GM12873 (cell line): ENCODE data around the gene PRR15L.
A peak's percentile ranks its signal among the peaks of the same experiment; 100 is the strongest.

Experiments
- TF ChIP-seq, protein P1 (sequence below): IDR thresholded peaks from 2 replicates; pipeline ENCODE4 v1.5.1; 2012; ENCODE audit warnings: low read depth, mild to moderate bottlenecking, moderate library complexity, low read length, control low read depth; ENCODE audit not compliant: insufficient read depth; ENCODE audit errors: missing control alignments

The PRR15L gene

DNA sequence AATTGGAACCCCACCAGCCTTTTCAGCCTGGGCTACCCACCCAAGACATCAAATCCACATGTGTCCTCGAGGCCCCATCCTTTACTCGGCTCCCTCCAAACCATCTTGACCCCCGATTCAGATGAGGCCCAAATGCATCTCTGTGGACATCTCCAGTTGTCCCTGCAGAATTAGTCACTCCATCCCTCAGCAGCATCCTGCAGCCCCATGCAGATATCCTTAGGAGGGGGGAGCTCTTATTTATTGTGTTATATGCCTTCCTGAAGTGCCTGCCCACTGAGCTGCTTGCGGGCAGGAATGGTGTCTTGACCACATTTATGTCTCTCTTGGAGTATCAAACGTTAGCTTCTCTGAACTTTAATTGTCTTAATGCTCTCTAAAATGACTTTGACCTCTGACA lies 28.8 kb upstream of the PRR15L start:
- TF ChIP-seq, protein P1, sequence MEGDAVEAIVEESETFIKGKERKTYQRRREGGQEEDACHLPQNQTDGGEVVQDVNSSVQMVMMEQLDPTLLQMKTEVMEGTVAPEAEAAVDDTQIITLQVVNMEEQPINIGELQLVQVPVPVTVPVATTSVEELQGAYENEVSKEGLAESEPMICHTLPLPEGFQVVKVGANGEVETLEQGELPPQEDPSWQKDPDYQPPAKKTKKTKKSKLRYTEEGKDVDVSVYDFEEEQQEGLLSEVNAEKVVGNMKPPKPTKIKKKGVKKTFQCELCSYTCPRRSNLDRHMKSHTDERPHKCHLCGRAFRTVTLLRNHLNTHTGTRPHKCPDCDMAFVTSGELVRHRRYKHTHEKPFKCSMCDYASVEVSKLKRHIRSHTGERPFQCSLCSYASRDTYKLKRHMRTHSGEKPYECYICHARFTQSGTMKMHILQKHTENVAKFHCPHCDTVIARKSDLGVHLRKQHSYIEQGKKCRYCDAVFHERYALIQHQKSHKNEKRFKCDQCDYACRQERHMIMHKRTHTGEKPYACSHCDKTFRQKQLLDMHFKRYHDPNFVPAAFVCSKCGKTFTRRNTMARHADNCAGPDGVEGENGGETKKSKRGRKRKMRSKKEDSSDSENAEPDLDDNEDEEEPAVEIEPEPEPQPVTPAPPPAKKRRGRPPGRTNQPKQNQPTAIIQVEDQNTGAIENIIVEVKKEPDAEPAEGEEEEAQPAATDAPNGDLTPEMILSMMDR: no peak

DNA sequence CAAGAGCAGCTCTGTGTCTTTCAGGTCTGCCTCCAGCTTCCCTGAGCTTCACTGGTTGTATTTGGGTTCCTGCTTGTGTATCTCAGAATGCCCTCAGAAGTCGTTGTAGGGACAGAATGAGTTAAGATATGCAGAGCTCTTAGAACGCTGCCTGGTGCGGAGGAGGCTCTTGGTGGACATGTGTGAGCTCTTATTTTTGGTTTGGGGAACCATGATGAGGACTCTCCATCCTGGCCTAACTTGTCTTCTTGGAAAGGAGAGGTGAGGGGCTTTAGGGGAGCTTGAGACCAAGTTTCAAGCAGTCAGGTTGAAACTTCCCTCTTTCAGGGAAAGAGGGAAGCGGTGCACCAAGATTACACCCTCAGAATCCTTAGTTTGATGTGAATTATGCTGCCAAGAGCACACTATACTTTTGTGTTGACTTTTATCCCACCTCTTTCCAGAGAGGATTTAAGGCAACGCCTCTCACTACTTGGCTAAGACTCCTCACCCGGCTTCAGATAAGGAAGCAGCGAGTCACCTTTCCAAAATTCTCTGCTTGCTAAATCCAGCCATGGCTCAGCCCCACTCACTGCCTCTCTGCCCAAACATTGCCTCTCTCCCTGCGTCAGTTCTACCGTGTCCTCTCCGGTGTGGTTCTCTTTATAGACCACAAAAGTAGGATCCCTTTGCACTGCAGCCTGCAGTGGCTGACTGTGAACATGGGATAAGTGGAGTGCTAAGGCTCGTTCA lies 26.0 kb upstream of the PRR15L start:
- TF ChIP-seq, protein P1: no peak

DNA sequence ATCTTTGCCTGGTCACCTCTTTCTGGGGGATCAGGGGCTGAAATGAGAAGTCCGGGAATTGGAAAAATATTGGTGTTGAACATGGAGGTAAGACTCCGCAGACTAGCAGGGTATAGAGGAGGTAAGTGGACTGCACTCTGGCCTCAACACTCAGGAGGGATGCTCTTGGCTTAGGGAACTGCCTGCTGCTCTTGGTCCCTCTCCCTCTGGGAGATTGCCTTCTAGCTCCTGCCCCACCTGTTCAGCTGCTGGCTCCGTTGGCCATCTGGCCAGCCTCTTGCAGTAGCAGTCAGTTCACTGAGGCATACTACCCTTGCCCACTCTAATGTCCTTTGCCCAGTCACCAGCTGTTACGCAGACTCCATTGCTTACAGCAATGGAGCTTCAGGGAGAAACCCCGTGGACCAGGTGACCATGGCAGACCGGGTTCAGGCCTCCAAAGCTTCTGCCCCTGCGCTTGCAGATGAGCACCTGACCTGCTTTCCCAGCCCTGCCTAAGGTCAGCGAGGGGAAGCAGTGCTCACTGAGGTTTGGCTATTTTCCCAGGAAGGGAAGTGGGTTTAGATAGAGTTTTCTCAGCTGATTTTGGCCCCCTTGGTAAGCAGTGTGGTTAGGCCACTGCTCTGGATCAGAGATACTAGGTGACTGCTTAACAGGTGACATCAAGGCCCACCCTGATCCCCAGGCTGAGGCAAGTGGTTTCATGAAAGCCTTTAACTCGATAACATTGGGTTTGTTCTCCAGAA lies 25.1 kb upstream of the PRR15L start:
- TF ChIP-seq, protein P1: no peak

DNA sequence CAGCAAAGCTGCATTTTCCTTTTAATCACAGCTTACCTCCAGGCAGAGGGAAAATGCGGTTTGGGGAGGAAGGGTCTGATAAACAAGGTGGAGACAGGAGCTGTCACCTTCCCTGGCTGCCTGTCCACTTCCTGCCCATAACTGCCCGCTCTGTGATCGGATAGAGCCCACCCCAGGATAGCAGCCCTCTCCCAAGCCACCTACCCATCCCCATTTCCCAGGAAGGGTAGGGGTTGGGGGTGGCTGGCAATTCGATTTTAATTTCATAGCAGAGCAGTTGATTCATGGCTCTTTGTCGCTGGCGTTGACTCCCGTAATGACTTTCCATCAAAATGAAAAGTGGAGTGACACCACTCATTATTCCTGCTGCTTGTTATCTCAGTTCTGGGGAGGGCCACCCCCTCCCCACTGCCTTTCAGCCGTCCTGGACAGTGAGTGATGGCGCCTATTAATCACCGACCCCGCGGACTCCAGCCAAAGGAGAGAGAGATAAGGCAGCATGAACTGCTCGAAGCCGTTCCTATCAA lies 24.5 kb upstream of the PRR15L start:
- TF ChIP-seq, protein P1: no peak

DNA sequence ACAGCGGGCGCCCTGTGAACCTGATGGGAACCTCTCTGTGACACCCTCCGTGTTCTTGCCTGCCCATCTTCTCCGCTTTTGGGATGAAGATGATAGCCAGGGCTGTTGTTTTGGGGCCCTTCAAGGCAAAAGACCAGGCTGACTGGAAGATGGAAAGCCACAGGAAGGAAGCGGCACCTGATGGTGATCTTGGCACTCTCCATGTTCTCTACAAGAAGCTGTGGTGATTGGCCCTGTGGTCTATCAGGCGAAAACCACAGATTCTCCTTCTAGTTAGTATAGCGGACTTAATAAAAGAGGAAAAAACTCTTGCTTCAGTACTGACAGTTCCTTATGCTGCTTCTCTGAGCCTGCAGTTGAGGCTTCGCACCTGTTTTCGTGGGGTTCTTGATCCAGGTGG lies 23.8 kb upstream of the PRR15L start:
- TF ChIP-seq, protein P1: no peak

DNA sequence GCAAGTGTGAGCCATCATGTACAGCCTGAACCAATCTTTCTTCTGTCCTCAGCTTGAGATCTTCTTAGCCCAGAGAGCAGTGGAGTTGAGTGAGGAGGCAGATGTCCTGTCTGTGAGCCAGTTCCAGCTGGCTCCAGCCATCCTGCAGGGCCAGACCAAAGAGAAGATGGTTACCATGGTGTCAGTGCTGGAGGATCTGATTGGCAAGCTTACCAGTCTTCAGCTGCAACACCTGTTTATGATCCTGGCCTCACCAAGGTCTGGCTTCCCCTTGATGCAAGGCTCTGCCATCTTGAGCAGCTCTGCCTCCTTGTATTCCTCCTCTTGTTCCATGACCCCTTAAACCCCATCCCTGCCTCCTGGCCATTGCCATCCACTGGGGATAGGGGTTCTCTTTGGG lies 22.9 kb upstream of the PRR15L start:
- TF ChIP-seq, protein P1: no peak

DNA sequence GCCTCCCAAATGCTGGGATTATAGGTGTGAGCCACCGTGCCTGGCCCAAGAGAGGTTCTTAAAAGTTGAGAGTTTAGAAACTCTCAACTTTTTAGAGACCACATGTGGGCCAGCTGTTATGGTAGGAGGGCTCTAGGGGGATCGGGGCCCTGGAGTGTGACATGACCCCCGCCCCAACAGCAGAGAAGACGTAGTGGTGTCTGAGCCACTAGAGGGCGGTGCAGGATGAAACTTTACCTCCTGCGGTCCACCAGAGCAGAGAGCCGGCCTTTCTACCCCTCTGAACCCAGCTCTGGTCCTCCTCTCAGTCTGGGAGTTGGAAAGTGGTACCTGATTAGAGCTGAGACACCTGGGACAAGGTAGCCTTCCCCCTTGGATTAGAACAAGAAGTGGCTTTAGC lies 20.6 kb upstream of the PRR15L start:
- TF ChIP-seq, protein P1: peak; percentile 87
